Peyer's patch (tissue), 4 donors: ENCODE measurements around the gene POLR3H. TPM values are rescaled to one million over a fixed set of nuclear protein-coding genes. Genes with fewer than 3 reads are reported as not detected.
"Not testable (repeated sequence)": the region's sequence is repeated elsewhere in the genome, so short reads cannot be mapped to it uniquely, and the experiment has no call there.

ENCODE experiments used
- DNase-seq, 3 donors: peaks; one replicate each; pipeline ENCODE4 v3.0.0-alpha.2; 2017 to 2019
- H3K27ac ChIP-seq, 4 donors: fragments of 200-600 bp; sonication (generic); one replicate each; pipeline ENCODE4 v1.5.1; 2016 to 2019
- H3K27me3 ChIP-seq, 2 donors: fragments of 200-600 bp; sonication (generic); one replicate each; pipeline ENCODE4 v1.5.1; 2019
- H3K36me3 ChIP-seq, 3 donors: fragments of 200-600 bp; sonication (generic); one replicate each; pipeline ENCODE4 v1.5.1; 2016 to 2019
- H3K4me1 ChIP-seq, 4 donors: fragments of 200-600 bp; sonication (generic); one replicate each; pipeline ENCODE4 v1.5.1; 2016 to 2019
- H3K4me3 ChIP-seq, 4 donors: fragments of 200-600 bp; sonication (generic); 1 replicate in 3 of 4; 2 replicates in 1 of 4; pipeline ENCODE4 v1.5.1; 2016 to 2019; ENCODE audit warnings: mild to moderate bottlenecking in 1 of 4
- H3K9me3 ChIP-seq, 4 donors: fragments of 200-600 bp; sonication (generic); one replicate each; pipeline ENCODE4 v1.5.1; 2016 to 2019; ENCODE audit warnings: mild to moderate bottlenecking in 1 of 4
- POLR2A ChIP-seq, 2 donors: fragments of 450-650 bp; IDR thresholded peaks; one replicate each; pipeline ENCODE4 v1.5.1; 2017; ENCODE audit warnings: antibody characterized with exemption in 2 of 2, mild to moderate bottlenecking in 2 of 2, moderate library complexity in 2 of 2
- total RNA-seq, 4 donors: library from RNA; depleted of rRNA; stranded (reverse); fragments of >200 nt; gene quantifications; one replicate each; pipeline ENCODE4 v1.1.0, GENCODE V29; 2016
- TF ChIP-seq, protein P1 (sequence below), 6 experiments: fragments of 450-650 bp in 4 of 6; fragments of 200-600 bp in 2 of 6; sonication (generic) in 1 of 6; IDR thresholded peaks; one replicate each; pipeline ENCODE4 v1.5.1; 2017 to 2019; ENCODE audit warnings: antibody characterized with exemption in 6 of 6, mild to moderate bottlenecking in 3 of 6, moderate library complexity in 1 of 6

The POLR3H gene, protein sequence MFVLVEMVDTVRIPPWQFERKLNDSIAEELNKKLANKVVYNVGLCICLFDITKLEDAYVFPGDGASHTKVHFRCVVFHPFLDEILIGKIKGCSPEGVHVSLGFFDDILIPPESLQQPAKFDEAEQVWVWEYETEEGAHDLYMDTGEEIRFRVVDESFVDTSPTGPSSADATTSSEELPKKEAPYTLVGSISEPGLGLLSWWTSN
- 10 to 100 TPM in 3 of 4 donors, 1 to 10 TPM in 1; 9.5 to 14.9 (median 13.0) TPM for total RNA-seq

DNA sequence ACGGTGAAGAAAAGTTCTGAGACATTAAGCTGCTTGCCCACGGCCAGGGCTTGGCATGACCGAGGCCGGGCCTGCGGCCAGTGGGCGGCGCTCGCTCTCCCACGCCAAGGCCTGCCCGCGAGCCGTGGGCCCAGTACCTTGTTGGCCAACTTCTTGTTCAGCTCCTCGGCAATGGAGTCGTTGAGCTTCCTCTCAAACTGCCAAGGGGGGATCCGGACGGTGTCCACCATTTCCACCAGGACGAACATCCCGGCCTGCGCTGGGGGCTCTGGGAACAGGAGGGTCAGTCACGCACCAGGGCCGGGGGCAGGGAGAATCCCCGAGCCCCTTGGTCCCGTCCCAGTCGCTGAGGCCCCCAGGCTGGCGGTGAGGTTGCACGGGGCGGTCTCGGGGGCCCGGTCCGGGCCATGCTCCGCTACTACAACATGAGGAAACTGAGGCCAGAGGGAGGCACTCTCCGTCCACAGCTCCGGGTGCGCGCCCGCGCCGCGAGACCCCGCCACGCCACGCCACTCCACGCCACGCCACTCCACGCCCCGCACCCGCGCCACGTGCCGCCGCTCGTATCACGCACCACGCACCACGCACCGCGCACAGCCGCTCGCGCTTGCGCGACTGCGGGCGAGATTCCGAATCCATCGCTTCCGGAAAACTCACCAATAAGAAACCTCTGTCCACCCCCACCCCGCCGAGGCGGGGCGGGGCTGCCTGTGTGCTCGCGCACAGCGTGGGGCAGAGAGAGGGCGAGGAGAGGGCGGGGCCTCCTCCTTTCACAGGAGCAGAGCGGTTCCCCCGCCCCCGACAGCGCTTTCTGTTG is at the start of gene POLR3H:
Gene POLR3H (minus strand): TSS at position 617 of the 817 bp plus-strand sequence. CDS start 369 bp downstream, at position 248.
- DNase-seq: peak; percentile 97 to 99 (median 99)
- Histone ChIP-seq H3K9me3 (no peaks in the 10 kb centered on the region), H3K27me3 (no peaks in the 10 kb centered on the region), H3K4me1 (peaks cover 0 to 34% (median 13%) of the 10 kb centered on the region in 4 donors), H3K27ac (peak within 1 kb of the TSS; percentile 64 to 88 (median 82)), H3K4me3 (peak within 1 kb of the TSS; percentile 65 to 97 (median 84)), H3K36me3 (no peaks in the 10 kb centered on the region)
- TF ChIP-seq, protein P1, sequence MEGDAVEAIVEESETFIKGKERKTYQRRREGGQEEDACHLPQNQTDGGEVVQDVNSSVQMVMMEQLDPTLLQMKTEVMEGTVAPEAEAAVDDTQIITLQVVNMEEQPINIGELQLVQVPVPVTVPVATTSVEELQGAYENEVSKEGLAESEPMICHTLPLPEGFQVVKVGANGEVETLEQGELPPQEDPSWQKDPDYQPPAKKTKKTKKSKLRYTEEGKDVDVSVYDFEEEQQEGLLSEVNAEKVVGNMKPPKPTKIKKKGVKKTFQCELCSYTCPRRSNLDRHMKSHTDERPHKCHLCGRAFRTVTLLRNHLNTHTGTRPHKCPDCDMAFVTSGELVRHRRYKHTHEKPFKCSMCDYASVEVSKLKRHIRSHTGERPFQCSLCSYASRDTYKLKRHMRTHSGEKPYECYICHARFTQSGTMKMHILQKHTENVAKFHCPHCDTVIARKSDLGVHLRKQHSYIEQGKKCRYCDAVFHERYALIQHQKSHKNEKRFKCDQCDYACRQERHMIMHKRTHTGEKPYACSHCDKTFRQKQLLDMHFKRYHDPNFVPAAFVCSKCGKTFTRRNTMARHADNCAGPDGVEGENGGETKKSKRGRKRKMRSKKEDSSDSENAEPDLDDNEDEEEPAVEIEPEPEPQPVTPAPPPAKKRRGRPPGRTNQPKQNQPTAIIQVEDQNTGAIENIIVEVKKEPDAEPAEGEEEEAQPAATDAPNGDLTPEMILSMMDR (IDR thresholded peaks at IDR 0.05): peak; percentile 44 to 69 (median 57)
- peak in 1 of 2 donors; percentile 54 for TF ChIP-seq POLR2A (IDR thresholded peaks at IDR 0.05)

DNA sequence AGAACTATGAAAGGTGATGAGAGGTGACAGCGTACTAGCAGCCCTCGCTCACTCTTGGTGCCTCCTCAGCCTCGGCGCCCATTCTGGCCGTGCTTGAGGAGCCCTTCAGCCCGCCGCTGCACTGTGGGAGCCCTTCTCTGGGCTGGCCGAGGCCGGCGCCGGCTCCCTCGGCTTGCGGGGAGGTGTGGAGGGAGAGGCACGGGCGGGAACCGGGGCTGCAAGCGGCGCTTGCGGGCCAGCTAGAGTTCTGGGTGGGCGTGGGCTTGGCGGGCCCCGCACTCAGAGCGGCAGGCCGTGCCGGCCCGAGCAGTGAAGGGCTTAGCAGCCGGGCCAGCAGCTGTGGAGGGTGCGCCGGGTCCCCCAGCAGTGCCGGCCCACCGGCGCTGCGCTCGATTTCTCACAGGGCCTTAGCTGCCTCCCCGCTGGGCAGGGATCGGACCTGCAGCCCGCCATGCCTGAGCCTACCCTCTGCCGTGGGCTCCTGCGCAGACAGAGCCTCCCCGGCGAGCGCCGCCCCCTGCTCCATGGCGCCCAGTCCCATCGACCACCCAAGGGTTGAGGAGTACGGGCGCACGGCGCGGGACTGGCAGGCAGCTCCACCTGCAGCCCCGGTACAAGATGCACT is 49.2 kb upstream of the POLR3H start:
- not testable (repeated sequence) for H3K9me3 ChIP-seq, H3K4me3 ChIP-seq, H3K36me3 ChIP-seq, H3K27me3 ChIP-seq, DNase-seq, H3K4me1 ChIP-seq, H3K27ac ChIP-seq

DNA sequence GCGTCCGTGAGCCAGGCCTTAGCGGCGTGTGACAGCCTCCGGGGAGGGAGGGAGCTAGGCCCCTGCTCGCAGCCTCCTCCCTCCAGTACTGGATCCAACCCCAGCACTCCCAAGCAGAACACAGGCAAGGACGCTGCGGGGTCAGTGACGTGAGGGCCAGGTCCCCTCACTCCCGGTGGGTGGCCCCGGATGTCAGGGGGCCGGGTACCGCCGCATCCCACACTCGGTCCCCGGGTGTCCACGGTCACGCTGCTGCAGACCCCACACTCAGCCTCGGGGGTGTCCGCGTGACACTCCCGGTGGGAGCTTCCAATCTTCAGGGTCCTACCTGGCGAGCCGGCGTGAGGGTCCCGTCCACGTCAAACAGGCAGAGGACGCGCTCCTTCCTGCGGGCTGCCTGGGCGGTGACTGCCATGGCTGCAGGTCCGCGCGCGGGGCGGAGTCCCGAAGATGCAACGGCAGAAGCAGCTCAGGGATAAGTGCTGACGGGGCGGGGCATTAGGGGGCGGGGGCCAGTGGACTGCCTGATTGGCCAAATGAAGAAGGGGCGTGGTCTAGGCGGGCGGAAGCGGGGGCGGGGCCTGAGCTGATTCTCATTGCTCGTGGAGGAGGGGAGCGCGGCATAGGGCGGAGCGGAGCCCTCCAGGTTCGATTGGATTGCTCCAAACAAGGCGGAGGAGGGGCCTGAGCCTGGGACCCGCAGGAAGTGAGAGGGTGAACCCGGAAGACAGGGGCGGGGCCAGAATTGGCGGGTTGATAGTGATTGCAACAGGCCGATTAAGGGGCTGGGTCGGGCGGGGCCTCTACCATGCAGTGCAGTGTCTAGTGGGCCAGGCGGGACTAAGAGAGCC is 45.3 kb upstream of the POLR3H start, which contains the start of gene PMM1:
Gene PMM1 (minus strand): TSS at position 450 of the 851 bp plus-strand sequence. CDS start 35 bp downstream, at position 415.
- Histone ChIP-seq H3K4me1 (peaks cover 0 to 11% (median 6%) of the 10 kb centered on the region in 4 donors), H3K27ac (peak within 1 kb of the TSS; percentile 75 to 92 (median 84)), H3K9me3 (no peaks in the 10 kb centered on the region), H3K36me3 (peaks cover 0 to 18% (median 0%) of the 10 kb centered on the region in 3 donors), H3K4me3 (peak within 1 kb of the TSS; percentile 76 to 93 (median 84)), H3K27me3 (no peaks in the 10 kb centered on the region)
- peak; percentile 100 for DNase-seq
- TF ChIP-seq, protein P1 (IDR thresholded peaks at IDR 0.05): no peak
- TF ChIP-seq POLR2A (IDR thresholded peaks at IDR 0.05): peak; percentile 97 to 98

DNA sequence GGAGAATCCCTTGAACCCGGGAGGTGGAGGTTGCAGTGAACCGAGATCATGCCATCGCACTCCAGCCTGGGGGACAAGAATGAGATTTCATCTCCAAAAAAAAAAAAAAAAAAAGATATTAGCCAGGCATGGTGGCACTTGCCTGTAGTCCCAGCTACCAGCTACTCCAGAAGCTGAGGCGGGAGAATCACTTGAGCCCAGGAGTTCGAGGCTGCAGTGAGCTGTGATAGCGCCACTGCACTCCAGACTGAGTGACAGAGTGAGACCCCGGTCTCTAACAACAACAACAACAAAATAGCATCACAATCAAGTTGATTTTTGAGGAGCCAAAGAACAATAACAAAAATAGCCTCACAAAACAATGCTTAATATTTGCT is 43.1 kb upstream of the POLR3H start:
- Histone ChIP-seq H3K27me3 (no peaks in the 10 kb centered on the region), H3K36me3 (peaks cover 0 to 40% (median 0%) of the 10 kb centered on the region in 3 donors), H3K27ac (peak overlapping the region in 3 of 4 donors; percentile 63 to 92 (median 86)), H3K4me3 (peak overlapping the region in 2 of 4 donors; percentile 10 to 21), H3K9me3 (no peaks in the 10 kb centered on the region), H3K4me1 (peaks cover 0 to 11% (median 6%) of the 10 kb centered on the region in 4 donors)
- TF ChIP-seq, protein P1 (IDR thresholded peaks at IDR 0.05): no peak
- DNase-seq: no peak

DNA sequence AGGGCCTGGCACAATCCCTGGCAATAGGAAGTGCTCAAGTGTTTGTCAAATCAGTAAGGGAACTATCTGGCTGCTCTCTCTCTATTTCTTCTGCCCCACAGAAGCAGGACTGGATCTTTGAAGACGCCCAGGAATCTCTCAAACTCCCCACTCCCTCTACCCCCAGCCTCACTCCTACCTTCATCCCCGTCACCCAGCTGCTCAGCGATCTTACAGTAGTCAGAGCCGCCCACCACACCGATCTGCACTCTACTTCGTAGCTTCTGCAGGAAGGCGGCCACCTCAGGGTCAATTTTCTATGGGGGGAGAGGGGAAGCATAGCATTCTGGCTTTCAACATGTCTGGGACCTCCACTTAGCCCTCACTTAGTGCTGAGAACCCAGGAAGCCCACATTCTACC is 41.6 kb upstream of the POLR3H start:
- Histone ChIP-seq H3K4me3 (no peak overlapping the region), H3K36me3 (peaks cover 0 to 54% (median 0%) of the 10 kb centered on the region in 3 donors), H3K4me1 (peaks cover 0 to 11% (median 6%) of the 10 kb centered on the region in 4 donors), H3K27ac (no peak overlapping the region), H3K9me3 (no peaks in the 10 kb centered on the region), H3K27me3 (no peaks in the 10 kb centered on the region)
- TF ChIP-seq, protein P1 (IDR thresholded peaks at IDR 0.05): no peak
- TF ChIP-seq POLR2A (IDR thresholded peaks at IDR 0.05): no peak
- no peak for DNase-seq
